HG03025 (cell line): ENCODE measurements around the gene PIGZ.

ENCODE experiments used
- ATAC-seq: cut with Tn5 transposase; IDR thresholded peaks from one replicate; pipeline ENCODE4 v1.9.1; 2021; ENCODE audit warnings: mild to moderate bottlenecking, moderate library complexity; ENCODE audit not compliant: unreplicated experiment, low FRiP score

PIGZ gene

GRCh38 chr3:196927571-196928453 lies 40.8 kb downstream of the PIGZ start:
- no peak for ATAC-seq

GRCh38 chr3:196920733-196921132 lies 47.9 kb downstream of the PIGZ start:
- no peak for ATAC-seq

GRCh38 chr3:196918968-196919367 lies 49.7 kb downstream of the PIGZ start:
- no peak for ATAC-seq

- no peak for ATAC-seq
Measured at GRCh38 chr3:196916995-196917394, 51.6 kb downstream of the PIGZ start.

GRCh38 chr3:196916221-196916620 lies 52.4 kb downstream of the PIGZ start:
- no peak for ATAC-seq

- ATAC-seq: no peak
Measured at GRCh38 chr3:196915375-196915774, 53.3 kb downstream of the PIGZ start.

- ATAC-seq: no peak
Measured at GRCh38 chr3:196914866-196915265, 53.8 kb downstream of the PIGZ start.

GRCh38 chr3:196903740-196904139 lies 64.9 kb downstream of the PIGZ start:
- ATAC-seq: no peak

- no peak for ATAC-seq
Measured at GRCh38 chr3:196902296-196902695, 66.3 kb downstream of the PIGZ start.

GRCh38 chr3:196901768-196902167 lies 66.9 kb downstream of the PIGZ start:
- no peak for ATAC-seq
